Measurements from ENCODE around the gene CCDC148.
"Not testable (repeated sequence)": the region's sequence is repeated elsewhere in the genome, so short reads cannot be mapped to it uniquely, and the experiment has no call there.

The CCDC148 gene

GRCh38 chr2:158481116-158481515 lies 24.6 kb upstream of the CCDC148 start:
- DNase-seq, result no peak

- no peak for DNase-seq
Observed at GRCh38 chr2:158478816-158479215, 22.3 kb upstream of the CCDC148 start.

DNA sequence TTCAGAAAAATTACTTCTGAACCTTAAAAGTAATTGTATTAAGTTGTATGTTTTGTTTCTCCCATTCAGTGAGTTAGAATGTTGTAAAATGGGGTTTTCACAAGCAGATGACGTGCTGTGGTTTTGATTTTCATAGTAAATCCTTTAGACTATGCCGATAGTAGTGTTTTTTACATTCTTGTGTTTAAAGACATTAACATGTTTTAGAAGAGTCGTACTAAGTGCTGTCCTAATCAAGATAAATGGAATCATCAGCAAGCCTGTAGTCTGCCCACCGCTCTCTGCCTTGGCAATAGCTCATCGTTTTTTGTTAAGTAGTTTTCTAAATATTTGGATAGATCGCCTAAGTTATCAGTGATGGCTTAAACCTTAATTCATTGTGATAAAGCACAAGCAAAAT lies 21.7 kb upstream of the CCDC148 start:
- DNase-seq, result no peak

GRCh38 chr2:158477202-158477601 lies 20.6 kb upstream of the CCDC148 start:
- no peak for DNase-seq

DNA sequence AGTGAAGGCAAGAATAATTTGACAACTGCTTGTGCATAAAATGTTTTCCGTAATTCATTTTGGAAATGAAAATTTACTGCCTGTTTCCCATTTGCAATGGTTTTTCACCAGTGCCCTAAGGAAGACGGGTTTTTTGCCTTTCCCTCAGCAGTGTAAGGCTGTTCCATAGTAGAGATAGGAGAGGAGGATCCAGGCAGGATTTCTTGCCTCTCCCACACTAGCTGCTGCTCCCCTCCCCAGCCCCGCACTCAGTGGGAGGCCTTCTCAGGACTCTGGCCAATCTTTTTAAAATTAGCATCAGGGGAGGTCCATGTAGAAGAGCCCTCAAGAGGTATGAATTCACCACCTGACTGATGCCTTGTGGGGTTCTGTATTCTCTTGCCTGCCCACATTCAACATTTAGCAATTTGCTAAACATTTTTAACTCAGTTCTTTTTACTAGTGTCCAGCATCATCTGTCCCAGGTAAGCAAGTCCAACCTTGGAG lies 18.0 kb upstream of the CCDC148 start:
- DNase-seq, result not testable (repeated sequence)

DNA sequence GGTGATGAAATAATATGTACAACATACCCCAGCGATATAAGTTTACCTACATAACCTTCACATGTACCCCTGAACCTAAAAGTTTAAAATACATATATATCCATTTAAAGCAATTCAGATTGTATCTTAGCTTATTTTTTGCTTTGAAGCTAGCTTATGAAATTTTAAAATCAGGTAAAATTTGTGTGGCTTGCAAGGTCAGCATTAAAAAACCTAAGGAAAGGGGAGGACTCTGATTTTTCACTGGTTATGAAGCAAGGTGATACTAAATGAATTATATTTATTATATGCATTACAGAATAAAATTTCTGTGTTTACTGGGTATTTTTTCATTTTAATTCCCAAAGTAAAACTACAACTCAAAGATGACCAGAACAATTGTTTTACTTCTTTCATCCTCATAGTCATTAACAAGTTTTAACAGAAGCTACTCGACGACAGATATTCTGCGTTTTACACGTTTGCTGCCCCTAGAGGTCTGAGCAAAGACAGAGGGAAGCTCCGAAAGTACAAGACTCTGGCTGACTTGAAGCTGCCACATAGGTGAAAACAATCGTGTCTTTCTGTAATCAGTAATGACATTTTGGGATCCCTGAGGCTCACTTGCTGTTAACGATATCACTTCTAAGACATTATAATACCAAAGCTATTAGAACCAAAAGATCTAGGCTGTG lies 17.3 kb upstream of the CCDC148 start:
- no peak for DNase-seq

DNA sequence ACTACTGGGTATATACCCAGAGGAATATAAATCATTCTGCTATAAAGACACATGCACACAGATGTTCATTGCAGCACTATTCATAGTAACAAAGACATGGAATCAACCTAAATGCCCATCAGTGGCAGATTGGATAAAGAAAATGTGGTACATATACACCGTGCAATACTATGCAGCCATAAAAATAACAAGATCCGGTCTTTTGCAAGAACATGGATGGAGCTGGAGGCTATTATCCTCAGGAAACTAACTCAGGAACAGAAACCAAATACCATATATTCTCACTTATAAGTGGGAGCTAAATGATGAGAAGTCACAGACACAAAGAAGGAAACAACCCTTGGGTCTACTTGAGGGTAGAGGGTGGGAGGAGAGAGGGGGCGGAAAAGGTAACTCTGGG lies 16.7 kb upstream of the CCDC148 start:
- DNase-seq, result not testable (repeated sequence)

GRCh38 chr2:158472829-158473228 lies 16.3 kb upstream of the CCDC148 start:
- DNase-seq, result not testable (repeated sequence)

DNA sequence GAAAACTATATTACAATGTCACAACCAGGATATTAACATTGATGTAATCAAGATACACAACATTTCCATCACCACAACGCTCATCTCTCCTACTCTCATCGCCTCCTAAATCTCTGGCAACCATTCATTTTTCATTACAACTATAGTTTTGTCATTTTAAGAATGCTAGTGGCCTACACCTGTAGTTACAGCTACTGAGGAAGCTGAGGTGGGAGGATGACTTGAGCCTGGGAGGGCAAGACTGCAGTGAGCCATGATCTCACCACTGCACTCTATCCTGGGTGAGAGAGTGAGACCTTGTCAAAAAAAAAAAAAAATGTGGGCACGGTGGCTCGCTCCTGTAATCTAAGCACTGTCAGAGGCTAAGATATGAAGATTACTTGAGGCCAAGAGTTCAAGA lies 10.7 kb upstream of the CCDC148 start:
- no peak for DNase-seq

DNA sequence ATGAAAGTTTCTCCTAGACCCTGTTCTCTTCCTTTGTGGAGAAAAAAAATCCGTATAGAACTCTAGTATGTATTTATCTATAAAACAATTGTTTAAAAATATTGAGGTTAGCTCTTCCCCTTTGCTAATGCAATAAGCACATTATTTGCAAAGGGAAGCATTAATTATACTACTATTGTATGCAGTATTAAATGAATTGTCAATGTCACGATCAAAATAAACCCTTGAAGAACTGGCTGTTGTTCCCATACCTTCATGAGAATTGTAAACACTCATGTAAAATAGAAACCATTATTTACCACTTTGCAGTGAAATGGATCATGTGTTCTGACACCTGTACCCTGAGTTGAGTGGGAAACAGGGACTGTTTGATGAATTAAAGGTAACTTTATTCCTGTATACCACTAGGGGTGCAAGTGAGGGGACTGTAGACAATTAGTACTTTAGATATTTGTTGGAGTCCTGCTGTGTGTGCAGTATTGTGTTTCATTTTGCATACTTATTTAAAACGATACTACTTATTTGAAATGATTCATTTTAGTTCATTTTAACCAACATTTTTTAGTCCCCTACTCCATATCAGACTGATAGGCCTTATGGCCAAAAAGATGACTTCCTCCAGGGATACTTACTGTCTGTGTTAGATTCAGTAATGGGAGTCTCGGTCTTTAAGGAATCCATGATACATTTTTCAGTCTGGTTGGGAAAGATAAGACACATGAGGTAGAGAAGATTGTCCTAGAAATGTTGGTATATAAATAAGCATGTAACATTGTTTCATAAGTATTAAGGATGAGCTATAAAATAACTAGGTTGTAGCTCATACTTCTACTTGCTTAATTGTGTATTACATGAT lies 8.1 kb upstream of the CCDC148 start:
- no peak for DNase-seq

- DNase-seq, result no peak
Observed at GRCh38 chr2:158463496-158464095, 7.0 kb upstream of the CCDC148 start.

- DNase-seq, result no peak
Observed at GRCh38 chr2:158460632-158461297, 4.2 kb upstream of the CCDC148 start.

DNA sequence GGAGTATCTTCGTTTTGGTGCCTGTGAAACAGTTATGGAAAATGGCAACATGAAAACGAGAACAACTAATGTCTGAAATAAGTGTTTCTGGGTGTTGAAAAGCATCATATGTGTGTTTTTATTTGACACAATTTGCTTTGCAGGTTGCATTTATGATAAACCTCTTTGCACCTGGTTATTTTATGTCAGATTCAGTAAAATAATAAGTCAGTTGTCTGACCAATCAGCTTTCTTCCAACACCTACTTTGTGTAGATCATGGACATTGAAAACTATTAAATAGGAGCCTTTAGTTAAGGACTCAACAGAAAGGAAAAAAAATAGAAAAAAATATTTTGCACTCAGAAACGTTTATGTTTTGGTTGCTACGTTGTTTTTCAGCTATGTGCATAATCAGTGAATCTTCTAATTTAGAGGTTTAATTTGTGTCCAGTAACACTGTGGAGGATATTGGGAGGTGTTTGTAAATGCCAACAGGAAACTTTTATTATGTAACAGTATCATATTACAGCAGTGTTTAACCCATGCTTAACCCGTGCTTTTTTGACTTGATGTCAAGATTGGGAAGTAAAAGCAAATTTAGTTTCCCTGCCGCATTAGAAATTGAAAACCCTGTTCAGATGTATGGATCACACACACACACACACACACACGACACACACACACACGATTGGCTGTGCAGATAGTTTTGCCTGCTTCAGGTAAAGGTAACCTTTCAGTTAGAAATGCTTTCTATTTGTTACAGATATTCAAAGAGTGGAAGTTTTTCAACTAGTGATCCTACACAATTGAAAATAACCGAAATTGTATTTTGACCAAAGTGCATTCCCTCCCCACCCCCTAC lies 2.8 kb upstream of the CCDC148 start:
- no peak for DNase-seq

DNA sequence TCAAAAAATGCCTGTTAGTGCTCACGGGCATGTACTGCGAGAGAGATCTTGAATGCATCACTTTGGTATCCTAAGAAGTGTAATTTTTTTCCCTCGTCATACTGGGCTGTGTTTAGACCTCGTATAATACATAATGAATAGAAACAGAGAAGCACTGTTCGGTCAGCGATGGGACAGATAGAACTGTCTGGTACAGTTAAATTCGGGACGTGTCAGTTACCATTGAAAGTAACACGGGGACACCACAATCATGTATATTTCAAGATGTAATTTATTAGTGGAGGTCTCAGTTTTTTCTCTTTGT lies 2.0 kb upstream of the CCDC148 start:
- DNase-seq, result no peak

GRCh38 chr2:158457826-158458616 lies 1.5 kb upstream of the CCDC148 start:
- DNase-seq, result peak; percentile 61

DNA sequence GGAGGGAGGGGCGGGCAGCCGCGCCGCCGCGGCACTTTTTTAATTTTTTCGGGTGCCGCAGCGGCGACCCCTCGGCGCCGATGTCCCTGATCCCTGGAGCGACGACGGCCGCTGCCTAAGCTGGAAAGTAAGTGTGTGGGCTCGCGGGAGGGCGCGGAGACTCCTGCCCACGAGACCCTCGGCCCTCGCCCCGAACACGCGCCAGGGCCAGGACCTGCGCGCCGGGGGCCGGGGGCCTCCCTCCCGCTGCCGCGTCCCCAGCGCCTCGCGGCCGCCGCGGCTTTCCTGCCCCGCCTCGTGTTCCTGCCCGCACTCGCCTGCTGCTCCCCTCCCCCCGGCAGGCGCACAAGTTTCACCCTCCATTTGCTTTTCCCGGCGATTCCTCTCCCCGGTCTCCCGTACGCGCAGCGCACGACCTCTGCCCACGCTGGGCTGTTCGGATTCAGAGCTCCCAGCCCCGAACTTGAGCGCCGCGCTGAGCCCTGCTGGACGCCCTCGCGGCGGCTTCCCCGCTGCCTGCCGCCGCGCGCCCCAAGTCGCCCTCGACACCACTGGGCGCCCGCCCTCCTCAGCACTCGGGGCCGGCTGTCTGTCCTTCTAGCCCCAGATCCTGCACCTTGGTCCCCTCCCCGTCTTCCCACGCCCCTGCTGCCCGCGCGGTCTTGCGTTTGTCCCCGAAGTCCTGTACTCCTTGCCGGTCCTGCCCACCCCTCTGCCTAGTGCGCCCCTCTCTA lies 706 bp upstream of the CCDC148 start:
- peak; percentile 67 for DNase-seq

DNA sequence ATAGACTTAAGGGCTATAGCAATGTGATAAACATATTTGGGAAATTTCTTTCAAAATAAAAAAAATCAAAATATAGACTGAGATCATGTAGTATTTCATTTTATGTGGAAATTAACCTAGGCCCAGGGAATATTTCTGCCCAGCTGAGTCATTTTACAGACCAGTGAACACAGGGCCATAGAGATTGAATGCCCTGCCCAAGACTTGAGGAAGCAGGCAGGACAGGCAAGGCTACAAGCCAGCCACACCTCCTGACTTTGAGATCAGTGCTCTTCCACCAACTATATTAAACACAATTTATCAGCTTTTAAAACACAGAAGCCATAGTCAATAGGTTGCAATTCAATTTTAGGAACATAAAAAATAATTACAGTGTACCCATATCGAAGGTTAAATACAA lies 12.9 kb downstream of the CCDC148 start:
- no peak for DNase-seq

DNA sequence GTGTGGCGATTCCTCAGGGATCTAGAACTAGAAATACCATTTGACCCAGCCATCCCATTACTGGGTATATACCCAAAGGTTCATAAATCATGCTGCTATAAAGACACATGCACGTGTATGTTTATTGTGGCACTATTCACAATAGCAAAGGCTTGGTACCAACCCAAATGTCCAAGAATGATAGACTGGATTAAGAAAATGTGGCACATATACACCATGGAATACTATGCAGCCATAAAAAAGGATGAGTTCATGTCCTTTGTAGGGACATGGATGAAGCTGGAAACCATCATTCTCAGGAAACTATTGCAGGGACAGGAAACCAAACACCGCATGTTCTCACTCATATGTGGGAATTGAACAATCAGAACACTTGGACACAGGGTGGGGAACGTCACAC lies 17.5 kb downstream of the CCDC148 start:
- DNase-seq, result not testable (repeated sequence)

DNA sequence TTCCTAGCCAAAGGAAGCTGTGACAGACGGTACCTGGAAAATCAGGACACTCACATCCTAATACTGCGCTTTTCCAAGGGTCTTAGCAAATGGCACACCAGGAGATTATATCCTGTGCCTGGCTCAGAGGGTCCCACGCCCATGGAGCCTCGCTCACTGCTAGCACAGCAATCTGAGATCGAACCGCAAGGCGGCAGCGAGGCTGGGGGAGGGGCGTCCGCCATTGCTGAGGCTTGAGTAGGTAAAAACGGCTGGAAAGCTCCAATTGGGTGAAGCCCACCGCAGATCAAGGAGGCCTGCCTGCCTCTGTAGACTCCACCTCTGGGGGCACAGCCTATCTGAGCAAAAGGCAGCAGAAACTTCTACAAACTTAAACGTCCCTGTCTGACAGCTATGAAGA lies 22.8 kb downstream of the CCDC148 start:
- DNase-seq, result not testable (repeated sequence)

DNA sequence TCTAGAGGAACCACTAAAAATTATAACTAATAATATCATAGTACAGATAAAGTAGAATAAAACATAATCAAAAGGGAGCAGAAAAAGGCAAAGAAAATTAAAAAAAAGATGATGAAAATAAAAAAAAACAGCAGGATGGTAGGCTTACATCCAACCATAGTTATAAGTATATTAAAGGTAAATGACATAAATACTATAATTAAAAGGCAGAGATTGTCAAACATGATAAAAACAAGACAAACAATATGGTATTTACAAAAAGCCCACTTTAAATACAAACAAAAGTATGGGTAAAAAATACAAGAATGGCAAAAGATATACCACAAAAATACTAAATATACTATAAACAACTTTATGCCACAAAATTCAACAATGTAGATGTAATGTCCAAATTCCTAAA lies 24.4 kb downstream of the CCDC148 start:
- no peak for DNase-seq

DNA sequence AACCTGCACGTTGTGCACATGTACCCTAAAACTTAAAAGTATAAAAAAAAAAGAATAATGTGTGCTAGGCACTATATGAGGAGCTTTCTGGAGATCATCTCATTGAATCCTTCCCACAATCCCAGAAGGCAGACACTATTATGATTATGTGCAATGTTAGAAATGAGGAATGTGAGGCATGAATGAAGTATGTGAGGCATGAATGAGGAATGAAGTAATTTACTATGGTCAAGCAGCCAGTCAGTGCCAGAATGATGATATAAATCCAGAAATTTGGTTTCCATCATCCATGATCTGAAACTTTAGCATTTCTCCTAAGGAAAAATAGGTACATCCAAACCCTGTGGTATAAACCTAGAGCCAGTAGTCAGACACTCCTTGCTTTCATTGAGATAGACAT lies 42.0 kb downstream of the CCDC148 start:
- DNase-seq, result no peak
